ENCODE data around the gene OPHN1. TPM values are rescaled to one million over a fixed set of nuclear protein-coding genes. Genes with fewer than 3 reads are reported as not detected.

OPHN1 gene
- total RNA-seq, 1 donor from 2014 or later = 3.7 TPM

- H3K27ac ChIP-seq (ENCODE audit: low read depth, low read length) = no peak overlapping the region
- no peaks in the 10 kb centered on the region for H4K20me1 ChIP-seq (ENCODE audit: insufficient read depth, low read length)
- no peaks in the 10 kb centered on the region for H3K36me3 ChIP-seq (ENCODE audit: insufficient read depth, low read length)
- no peaks in the 10 kb centered on the region for H3K27me3 Mint-ChIP-seq (ENCODE audit: low read depth, unreplicated experiment)
- H3K9me3 Mint-ChIP-seq (ENCODE audit: unreplicated experiment) = no peaks in the 10 kb centered on the region
- H2AFZ ChIP-seq (ENCODE audit: low read depth, low read length) = no peak overlapping the region
- FAIRE-seq (no peak), DNase-seq (ENCODE audit: low read depth) (no peak)
- H3K4me1 ChIP-seq (ENCODE audit: insufficient read depth, low read length) = no peaks in the 10 kb centered on the region
- H3K27me3 ChIP-seq (ENCODE audit: insufficient read depth, low read length) = no peaks in the 10 kb centered on the region
- TF ChIP-seq EZH2 (IDR thresholded peaks at IDR 0.05; ENCODE audit: insufficient read depth, low read length) (no peak), CTCF (IDR thresholded peaks at IDR 0.05; ENCODE audit: insufficient read depth, low read depth, low read length) (no peak)
- H3K4me2 ChIP-seq (ENCODE audit: low read length) = no peak overlapping the region
- H3K4me3 ChIP-seq (ENCODE audit: insufficient read depth, low read depth, low read length) = no peak overlapping the region
- H3K9ac ChIP-seq (ENCODE audit: low read length) = no peak overlapping the region
- H3K9me3 ChIP-seq (ENCODE audit: insufficient read depth, low read depth, low read length) = no peaks in the 10 kb centered on the region
- H3K36me3 Mint-ChIP-seq (ENCODE audit: low read depth, unreplicated experiment) = no peaks in the 10 kb centered on the region
- H3K4me1 Mint-ChIP-seq (ENCODE audit: low read depth, unreplicated experiment) = no peaks in the 10 kb centered on the region
- H3K4me3 Mint-ChIP-seq (ENCODE audit: unreplicated experiment) = no peak overlapping the region
- no peak overlapping the region for H3K27ac Mint-ChIP-seq (ENCODE audit: unreplicated experiment)
- H3K79me2 ChIP-seq (ENCODE audit: insufficient read depth, low read length) = no peaks in the 10 kb centered on the region
Measured at GRCh38 chrX:68204521-68205038, 228.7 kb downstream of the OPHN1 start.

- H3K36me3 Mint-ChIP-seq (ENCODE audit: low read depth, unreplicated experiment) = no peaks in the 10 kb centered on the region
- Histone ChIP-seq H3K4me2 (ENCODE audit: low read length) (no peak overlapping the region), H2AFZ (ENCODE audit: low read depth, low read length) (no peak overlapping the region), H3K27ac (ENCODE audit: low read depth, low read length) (no peak overlapping the region), H3K27me3 (ENCODE audit: insufficient read depth, low read length) (no peaks in the 10 kb centered on the region), H3K36me3 (ENCODE audit: insufficient read depth, low read length) (no peaks in the 10 kb centered on the region), H3K79me2 (ENCODE audit: insufficient read depth, low read length) (no peaks in the 10 kb centered on the region), H3K4me3 (ENCODE audit: insufficient read depth, low read depth, low read length) (no peak overlapping the region), H3K9ac (ENCODE audit: low read length) (no peak overlapping the region), H4K20me1 (ENCODE audit: insufficient read depth, low read length) (no peaks in the 10 kb centered on the region), H3K4me1 (ENCODE audit: insufficient read depth, low read length) (no peaks in the 10 kb centered on the region), H3K9me3 (ENCODE audit: insufficient read depth, low read depth, low read length) (no peaks in the 10 kb centered on the region)
- no peaks in the 10 kb centered on the region for H3K4me1 Mint-ChIP-seq (ENCODE audit: low read depth, unreplicated experiment)
- FAIRE-seq (peak; percentile 92), DNase-seq (ENCODE audit: low read depth) (no peak)
- H3K27ac Mint-ChIP-seq (ENCODE audit: unreplicated experiment) = no peak overlapping the region
- no peak overlapping the region for H3K4me3 Mint-ChIP-seq (ENCODE audit: unreplicated experiment)
- no peaks in the 10 kb centered on the region for H3K9me3 Mint-ChIP-seq (ENCODE audit: unreplicated experiment)
- no peaks in the 10 kb centered on the region for H3K27me3 Mint-ChIP-seq (ENCODE audit: low read depth, unreplicated experiment)
- TF ChIP-seq EZH2 (IDR thresholded peaks at IDR 0.05; ENCODE audit: insufficient read depth, low read length) (no peak), CTCF (IDR thresholded peaks at IDR 0.05; ENCODE audit: insufficient read depth, low read depth, low read length) (no peak)
Measured at GRCh38 chrX:68203646-68204045, 229.6 kb downstream of the OPHN1 start.

- H3K36me3 Mint-ChIP-seq (ENCODE audit: low read depth, unreplicated experiment) = no peaks in the 10 kb centered on the region
- Histone ChIP-seq H3K4me3 (ENCODE audit: insufficient read depth, low read depth, low read length) (no peak overlapping the region), H3K36me3 (ENCODE audit: insufficient read depth, low read length) (no peaks in the 10 kb centered on the region), H3K27ac (ENCODE audit: low read depth, low read length) (no peak overlapping the region), H3K4me2 (ENCODE audit: low read length) (no peak overlapping the region), H4K20me1 (ENCODE audit: insufficient read depth, low read length) (no peaks in the 10 kb centered on the region), H3K4me1 (ENCODE audit: insufficient read depth, low read length) (no peaks in the 10 kb centered on the region), H3K9me3 (ENCODE audit: insufficient read depth, low read depth, low read length) (no peaks in the 10 kb centered on the region), H3K27me3 (ENCODE audit: insufficient read depth, low read length) (no peaks in the 10 kb centered on the region), H3K9ac (ENCODE audit: low read length) (no peak overlapping the region), H3K79me2 (ENCODE audit: insufficient read depth, low read length) (no peaks in the 10 kb centered on the region), H2AFZ (ENCODE audit: low read depth, low read length) (no peak overlapping the region)
- no peaks in the 10 kb centered on the region for H3K27me3 Mint-ChIP-seq (ENCODE audit: low read depth, unreplicated experiment)
- no peak for TF ChIP-seq EZH2 (IDR thresholded peaks at IDR 0.05; ENCODE audit: insufficient read depth, low read length)
- no peak for TF ChIP-seq CTCF (IDR thresholded peaks at IDR 0.05; ENCODE audit: insufficient read depth, low read depth, low read length)
- DNase-seq (ENCODE audit: low read depth) (no peak), FAIRE-seq (peak; percentile 68)
- no peaks in the 10 kb centered on the region for H3K4me1 Mint-ChIP-seq (ENCODE audit: low read depth, unreplicated experiment)
- no peak overlapping the region for H3K4me3 Mint-ChIP-seq (ENCODE audit: unreplicated experiment)
- no peak overlapping the region for H3K27ac Mint-ChIP-seq (ENCODE audit: unreplicated experiment)
- H3K9me3 Mint-ChIP-seq (ENCODE audit: unreplicated experiment) = no peaks in the 10 kb centered on the region
Measured at GRCh38 chrX:68203211-68203610, 230.1 kb downstream of the OPHN1 start.
